HEK293 (cell line): ENCODE data around the gene CFHR1.
"Not testable (repeated sequence)": the region's sequence is repeated elsewhere in the genome, so short reads cannot be mapped to it uniquely, and the experiment has no call there.

ENCODE experiments used
- CTCF ChIA-PET: fragments of 350-600 bp; formaldehyde crosslinking; extraction: SDS; loops from one replicate; lab custom pipeline; 2021; ENCODE audit warnings: antibody characterized with exemption; lab: Yijun Ruan, JAX
- POLR2A ChIA-PET: fragments of 300-600 bp; formaldehyde crosslinking; extraction: SDS; loops from one replicate; lab custom pipeline; 2020; ENCODE audit warnings: antibody characterized with exemption, inconsistent platforms; lab: Yijun Ruan, JAX
- H3K27ac ChIP-seq: fragments of 200-500 bp; sonication (Bioruptor generic); 2 replicates; pipeline ENCODE4 v1.5.1; 2014; ENCODE audit warnings: low read depth, low read length, control low read depth, inconsistent platforms; ENCODE audit errors: extremely low read depth
- H3K36me3 ChIP-seq, 2 experiments: fragments of 200-500 bp in 1 of 2; sonication (Bioruptor generic) in 1 of 2; 1 replicate in 1 of 2; 2 replicates in 1 of 2; pipeline ENCODE4 v1.5.1; 2014 to 2017; ENCODE audit warnings: inconsistent platforms in 2 of 2, low read length in 2 of 2; ENCODE audit not compliant: control insufficient read depth in 2 of 2, insufficient read depth in 1 of 2
- H3K4me1 ChIP-seq: fragments of 200-500 bp; sonication (Bioruptor generic); 2 replicates; pipeline ENCODE4 v1.5.1; 2014; ENCODE audit warnings: mild to moderate bottlenecking, low read length, inconsistent platforms; ENCODE audit not compliant: control insufficient read depth, insufficient read depth
- H3K4me3 ChIP-seq: 2 replicates; pipeline ENCODE4 v1.5.1; 2011; ENCODE audit warnings: low read depth, mild to moderate bottlenecking, control low read depth, low read length, moderate library complexity
- H3K9me3 ChIP-seq: fragments of 200-500 bp; sonication (Bioruptor generic); 2 replicates; pipeline ENCODE4 v1.5.1; 2014; ENCODE audit warnings: low read depth, low read length, inconsistent platforms; ENCODE audit not compliant: control insufficient read depth, insufficient read depth
- BCL11B ChIP-seq: fragments of 450-650 bp; formaldehyde crosslinking; IDR thresholded peaks from 2 replicates; pipeline ENCODE4 v1.5.1; 2016; ENCODE audit warnings: low read depth, missing biosample characterization, missing genetic modification characterization
- KLF1 ChIP-seq: fragments of 450-650 bp; formaldehyde crosslinking; IDR thresholded peaks from 2 replicates; pipeline ENCODE4 v1.5.1; 2016; ENCODE audit warnings: missing biosample characterization, missing genetic modification characterization
- KLF8 ChIP-seq: fragments of 450-650 bp; formaldehyde crosslinking; IDR thresholded peaks from 2 replicates; pipeline ENCODE4 v1.5.1; 2016; ENCODE audit warnings: missing biosample characterization, missing genetic modification characterization
- TRIM28 ChIP-seq: IDR thresholded peaks from 2 replicates; pipeline ENCODE4 v1.6.1; 2011; ENCODE audit warnings: low read length, control low read depth, borderline replicate concordance
- ZIC2 ChIP-seq: fragments of 450-650 bp; formaldehyde crosslinking; IDR thresholded peaks from 2 replicates; pipeline ENCODE4 v1.5.1; 2016; ENCODE audit warnings: missing biosample characterization, missing genetic modification characterization
- ZNF146 ChIP-seq: fragments of 450-650 bp; formaldehyde crosslinking; IDR thresholded peaks from 2 replicates; pipeline ENCODE4 v1.5.1; 2016; ENCODE audit warnings: missing biosample characterization, missing genetic modification characterization
- ZNF2 ChIP-seq: fragments of 450-650 bp; formaldehyde crosslinking; IDR thresholded peaks from 2 replicates; pipeline ENCODE4 v1.5.1; 2016; ENCODE audit warnings: missing biosample characterization, missing genetic modification characterization
- ZNF248 ChIP-seq: fragments of 450-650 bp; formaldehyde crosslinking; IDR thresholded peaks from 2 replicates; pipeline ENCODE4 v1.5.1; 2017; ENCODE audit warnings: missing biosample characterization, missing genetic modification characterization
- ZNF266 ChIP-seq: fragments of 450-650 bp; formaldehyde crosslinking; IDR thresholded peaks from 2 replicates; pipeline ENCODE4 v1.5.1; 2016; ENCODE audit warnings: missing biosample characterization, missing genetic modification characterization, low read depth
- ZNF404 ChIP-seq: fragments of 450-650 bp; formaldehyde crosslinking; IDR thresholded peaks from 2 replicates; pipeline ENCODE4 v1.5.1; 2017; ENCODE audit warnings: missing biosample characterization, missing genetic modification characterization
- ZNF544 ChIP-seq: fragments of 450-650 bp; formaldehyde crosslinking; IDR thresholded peaks from 2 replicates; pipeline ENCODE4 v1.5.0; 2017; ENCODE audit warnings: missing biosample characterization, missing genetic modification characterization
- ZNF610 ChIP-seq: fragments of 450-650 bp; formaldehyde crosslinking; IDR thresholded peaks from 2 replicates; pipeline ENCODE4 v1.5.1; 2016; ENCODE audit warnings: missing biosample characterization, missing genetic modification characterization, borderline replicate concordance
- ZNF654 ChIP-seq: fragments of 450-650 bp; formaldehyde crosslinking; IDR thresholded peaks from 2 replicates; pipeline ENCODE4 v1.5.1; 2016; ENCODE audit warnings: low read depth, missing biosample characterization, missing genetic modification characterization
- ZNF707 ChIP-seq: fragments of 450-650 bp; formaldehyde crosslinking; IDR thresholded peaks from 2 replicates; pipeline ENCODE4 v1.5.1; 2016; ENCODE audit warnings: missing biosample characterization, missing genetic modification characterization
- ZNF76 ChIP-seq: fragments of 450-650 bp; formaldehyde crosslinking; IDR thresholded peaks from 2 replicates; pipeline ENCODE4; 2016; ENCODE audit warnings: low read depth, missing biosample characterization, missing genetic modification characterization, borderline replicate concordance
- ZNF777 ChIP-seq: fragments of 450-650 bp; formaldehyde crosslinking; IDR thresholded peaks from 2 replicates; pipeline ENCODE4 v1.5.1; 2017; ENCODE audit warnings: missing biosample characterization, missing genetic modification characterization, borderline replicate concordance
- TF ChIP-seq, protein P1 (sequence below): fragments of 450-650 bp; formaldehyde crosslinking; IDR thresholded peaks from 2 replicates; pipeline ENCODE4 v1.5.1; 2017; ENCODE audit warnings: missing biosample characterization, missing genetic modification characterization
- TF ChIP-seq, protein P2 (sequence below): fragments of 450-650 bp; formaldehyde crosslinking; IDR thresholded peaks from 2 replicates; pipeline ENCODE4 v1.5.1; 2016; ENCODE audit warnings: missing biosample characterization, missing genetic modification characterization
- TF ChIP-seq, protein P3 (sequence below): fragments of 450-650 bp; formaldehyde crosslinking; IDR thresholded peaks from 2 replicates; pipeline ENCODE4 v1.5.1; 2016; ENCODE audit warnings: missing biosample characterization, missing genetic modification characterization

Gene CFHR1

DNA sequence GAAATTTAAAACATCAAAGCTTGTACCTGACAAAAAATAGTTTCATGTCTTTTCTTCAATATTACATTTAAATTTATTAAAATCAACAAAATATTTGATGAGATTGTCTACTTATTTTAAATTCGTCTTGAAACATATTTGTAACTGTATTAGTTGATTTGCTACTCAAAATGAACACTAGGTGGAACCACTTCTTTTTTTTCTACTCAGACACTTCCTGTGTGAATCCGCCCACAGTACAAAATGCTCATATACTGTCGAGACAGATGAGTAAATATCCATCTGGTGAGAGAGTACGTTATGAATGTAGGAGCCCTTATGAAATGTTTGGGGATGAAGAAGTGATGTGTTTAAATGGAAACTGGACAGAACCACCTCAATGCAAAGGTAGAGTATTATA, 8.3 kb downstream of the CFHR1 start:
- H3K27ac ChIP-seq = not testable (repeated sequence)

DNA sequence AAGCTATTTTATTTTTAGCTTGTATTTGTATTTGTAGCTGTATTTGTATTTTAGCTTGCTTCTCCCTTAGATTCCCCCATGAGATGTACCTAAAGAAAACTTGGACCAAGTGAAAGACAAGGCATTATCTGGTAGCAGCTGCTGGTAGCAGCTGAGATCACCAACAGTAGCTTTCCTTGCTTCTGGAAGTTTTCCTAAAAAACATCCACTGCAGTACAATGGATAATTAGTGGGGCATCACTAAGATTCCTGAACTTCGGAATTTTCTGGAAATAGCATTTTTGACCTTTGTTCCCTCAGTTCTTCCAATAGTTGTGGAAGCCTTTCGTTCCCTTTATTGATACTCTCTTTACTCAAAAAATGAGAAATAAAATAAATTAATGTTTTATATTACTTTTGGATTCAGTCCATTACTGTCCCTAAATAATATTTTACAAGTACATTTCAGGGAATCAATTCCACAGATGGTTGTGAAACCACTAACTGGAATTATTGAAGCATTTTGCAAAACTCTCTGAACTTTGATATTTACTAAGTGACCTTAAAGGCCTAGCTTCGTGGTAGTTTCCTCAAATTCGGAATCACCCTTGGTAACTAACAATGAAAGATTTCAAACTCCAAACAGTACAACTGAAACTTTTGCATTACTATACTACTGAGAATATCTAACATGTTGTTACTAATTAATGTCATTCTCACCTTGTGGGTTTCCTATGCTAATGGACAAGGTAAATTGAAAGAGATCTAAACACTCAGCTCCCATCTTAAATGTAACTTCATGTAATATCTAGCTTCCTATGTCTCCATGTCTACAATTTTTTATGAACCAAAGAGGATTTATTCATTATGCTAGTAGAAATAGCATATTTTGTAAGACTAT, 30.3 kb downstream of the CFHR1 start:
- H3K36me3 ChIP-seq, H3K9me3 ChIP-seq, H3K4me1 ChIP-seq, H3K4me3 ChIP-seq, CTCF ChIA-PET, POLR2A ChIA-PET, H3K27ac ChIP-seq: not testable (repeated sequence)

More for the DNA sequence above, 8.3 kb downstream of the CFHR1 start:
- H3K36me3 ChIP-seq, H3K9me3 ChIP-seq, H3K4me1 ChIP-seq, POLR2A ChIA-PET, H3K4me3 ChIP-seq: not testable (repeated sequence)
- CTCF ChIA-PET = interaction anchor here (0.7 kb wide), 1 partner anchor 157 kb away, joined by 3 read pairs; no protein-coding TSS in a partner anchor

DNA sequence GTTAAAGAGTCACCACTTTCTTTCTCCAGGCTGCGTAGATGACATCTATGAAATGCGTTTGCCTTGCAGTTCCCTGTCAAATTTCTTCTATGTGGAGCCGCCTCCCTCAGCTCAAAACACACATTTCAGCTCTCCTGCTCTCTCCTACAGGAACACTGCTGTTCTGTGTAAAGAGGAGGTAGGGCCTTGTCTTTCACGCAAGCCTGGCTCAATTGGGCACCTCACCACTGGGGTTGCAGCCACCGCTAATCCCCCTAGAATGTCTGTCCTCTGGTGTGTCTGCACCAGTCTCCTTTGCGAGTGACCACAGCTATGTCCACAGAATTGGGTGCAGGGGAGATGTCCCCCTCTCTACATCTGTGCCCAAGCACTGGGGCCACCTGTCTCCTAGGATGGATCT, 36.5 kb downstream of the CFHR1 start:
- POLR2A ChIA-PET = no interaction called here

DNA sequence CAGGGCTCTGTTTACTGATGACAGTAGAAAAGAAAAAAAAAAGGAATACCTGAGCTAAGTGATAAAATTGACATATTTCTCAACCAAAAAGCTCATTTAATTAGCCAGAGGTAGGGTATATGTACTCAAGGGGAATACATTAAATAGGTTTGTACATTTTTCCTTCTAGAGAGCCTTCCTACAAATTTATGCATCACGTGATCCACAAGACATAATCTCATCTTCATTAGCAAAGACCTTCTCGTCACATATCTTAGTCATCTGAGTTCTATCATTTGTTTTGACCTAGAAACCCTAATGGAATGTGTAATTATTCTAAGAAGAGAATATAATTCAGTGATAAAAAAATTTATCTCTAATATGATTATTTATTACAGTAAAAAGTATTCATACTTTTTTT, 37.7 kb downstream of the CFHR1 start:
- CTCF ChIA-PET = no interaction called here
- H3K4me1 ChIP-seq = no peaks in the 10 kb centered on the region
- TF ChIP-seq ZNF654 (tag by site-specific recombination) (no peak), KLF1 (tag by site-specific recombination) (no peak), ZIC2 (tag by site-specific recombination) (no peak), ZNF146 (tag by site-specific recombination) (no peak), ZNF248 (tag by site-specific recombination) (no peak)
- TF ChIP-seq, all 188 proteins: peak for 0
- Histone ChIP-seq H3K27ac (no peak overlapping the region), H3K36me3 (no peaks in the 10 kb centered on the region), H3K9me3 (no peaks in the 10 kb centered on the region), H3K4me3 (no peak overlapping the region)
- POLR2A ChIA-PET = interaction anchor here (0.6 kb wide), 1 partner anchor 499 kb away, joined by 3 read pairs; no protein-coding TSS in a partner anchor

More for the DNA sequence above, 36.5 kb downstream of the CFHR1 start:
- Histone ChIP-seq H3K9me3 (no peaks in the 10 kb centered on the region), H3K27ac (no peak overlapping the region), H3K4me1 (no peaks in the 10 kb centered on the region), H3K36me3 (no peaks in the 10 kb centered on the region), H3K4me3 (no peak overlapping the region)
- CTCF ChIA-PET = no interaction called here
- TF ChIP-seq, protein P1, sequence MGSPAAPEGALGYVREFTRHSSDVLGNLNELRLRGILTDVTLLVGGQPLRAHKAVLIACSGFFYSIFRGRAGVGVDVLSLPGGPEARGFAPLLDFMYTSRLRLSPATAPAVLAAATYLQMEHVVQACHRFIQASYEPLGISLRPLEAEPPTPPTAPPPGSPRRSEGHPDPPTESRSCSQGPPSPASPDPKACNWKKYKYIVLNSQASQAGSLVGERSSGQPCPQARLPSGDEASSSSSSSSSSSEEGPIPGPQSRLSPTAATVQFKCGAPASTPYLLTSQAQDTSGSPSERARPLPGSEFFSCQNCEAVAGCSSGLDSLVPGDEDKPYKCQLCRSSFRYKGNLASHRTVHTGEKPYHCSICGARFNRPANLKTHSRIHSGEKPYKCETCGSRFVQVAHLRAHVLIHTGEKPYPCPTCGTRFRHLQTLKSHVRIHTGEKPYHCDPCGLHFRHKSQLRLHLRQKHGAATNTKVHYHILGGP (tag by site-specific recombination) = no peak
- TF ChIP-seq ZNF266 (tag by site-specific recombination) (no peak), ZNF544 (tag by site-specific recombination) (no peak), TRIM28 (no peak), BCL11B (no peak), ZNF610 (tag by site-specific recombination) (no peak), ZNF2 (no peak), KLF8 (tag by site-specific recombination) (no peak), ZNF76 (tag by site-specific recombination) (no peak), ZNF707 (tag by site-specific recombination) (no peak), ZNF404 (tag by site-specific recombination) (no peak), ZNF777 (no peak)
- TF ChIP-seq, protein P2, sequence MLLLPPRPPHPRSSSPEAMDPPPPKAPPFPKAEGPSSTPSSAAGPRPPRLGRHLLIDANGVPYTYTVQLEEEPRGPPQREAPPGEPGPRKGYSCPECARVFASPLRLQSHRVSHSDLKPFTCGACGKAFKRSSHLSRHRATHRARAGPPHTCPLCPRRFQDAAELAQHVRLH (tag by site-specific recombination) = no peak
- TF ChIP-seq, protein P3, sequence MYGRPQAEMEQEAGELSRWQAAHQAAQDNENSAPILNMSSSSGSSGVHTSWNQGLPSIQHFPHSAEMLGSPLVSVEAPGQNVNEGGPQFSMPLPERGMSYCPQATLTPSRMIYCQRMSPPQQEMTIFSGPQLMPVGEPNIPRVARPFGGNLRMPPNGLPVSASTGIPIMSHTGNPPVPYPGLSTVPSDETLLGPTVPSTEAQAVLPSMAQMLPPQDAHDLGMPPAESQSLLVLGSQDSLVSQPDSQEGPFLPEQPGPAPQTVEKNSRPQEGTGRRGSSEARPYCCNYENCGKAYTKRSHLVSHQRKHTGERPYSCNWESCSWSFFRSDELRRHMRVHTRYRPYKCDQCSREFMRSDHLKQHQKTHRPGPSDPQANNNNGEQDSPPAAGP = no peak
